Ovary (tissue), 9 donors: ENCODE data around the gene IGHMBP2. TPM values are rescaled to one million over a fixed set of nuclear protein-coding genes. Genes with fewer than 3 reads are reported as not detected.

Experiments used
- DNase-seq, 5 donors: peaks; one replicate each; pipeline ENCODE4 v3.0.0-alpha.2; 2019 to 2020
- H3K27ac ChIP-seq, 2 donors: fragments of 200-600 bp; one replicate each; pipeline versions ENCODE4 v1.5.1 to v1.8.0; 2019 to 2022
- H3K27me3 ChIP-seq: fragments of 200-600 bp; one replicate; pipeline ENCODE4 v1.8.0; 2022
- H3K36me3 ChIP-seq: fragments of 200-600 bp; sonication (generic); one replicate; pipeline ENCODE4 v1.5.1; 2019
- H3K4me1 ChIP-seq: one replicate; pipeline ENCODE4 v1.8.1; 2013; ENCODE audit warnings: mild to moderate bottlenecking, moderate library complexity; ENCODE audit not compliant: insufficient read depth
- H3K4me3 ChIP-seq: fragments of 200-600 bp; sonication (generic); one replicate; pipeline ENCODE4 v1.5.1; 2017
- H3K9me3 ChIP-seq, 2 donors: fragments of 200-600 bp in 1 of 2; sonication (generic) in 1 of 2; one replicate each; pipeline versions ENCODE4 v1.5.1 to v1.8.1; 2013 to 2019; ENCODE audit warnings: mild to moderate bottlenecking in 1 of 2, moderate library complexity in 1 of 2
- EP300 ChIP-seq: sonication (generic); formaldehyde crosslinking; IDR thresholded peaks from one replicate; pipeline ENCODE4 v1.6.1; 2017; ENCODE audit warnings: antibody characterized with exemption
- POLR2A ChIP-seq: fragments of 450-650 bp; IDR thresholded peaks from one replicate; pipeline ENCODE4 v1.6.1; 2017; ENCODE audit warnings: antibody characterized with exemption, mild to moderate bottlenecking, moderate library complexity
- WGBS, 3 donors: extraction: QIAGEN DNeasy Blood & Tissue Kit in 1 of 3; methylation state at CpG; one replicate each; pipeline versions ENCODE4 v1.1.5 to v1.1.7; 2013 to 2017; 5-methylcytosine and 5-hydroxymethylcytosine counted together
- intact Hi-C, 4 donors: fragments of 100-400 bp; cut with DNase I; formaldehyde crosslinking; loops; one replicate each; pipeline versions ENCODE4 v1.11.0 to v1.15.1; 2022 to 2023
- polyA plus RNA-seq, 2 donors: library from polyadenylated mRNA; stranded (reverse); fragments of 200-250 nt in 1 of 2; fragments of 350-450 nt in 1 of 2; fragmentation: Illumina TruSeq in 1 of 2; extraction: RNeasy Lipid Tissue Mini Kit (QIAGEN cat#74804) in 1 of 2; gene quantifications; one replicate each; pipeline ENCODE4 v1.2.3, GENCODE V29; 2013 to 2014
- total RNA-seq, 7 donors: library from RNA; depleted of rRNA in 2 of 7; stranded (reverse); fragments of >200 nt in 2 of 7; fragmentation: NEBNext Ultra II Directional in 3 of 7; extraction: Animal tissue kit (Norgen Biotek cat#: 25700) in 3 of 7; gene quantifications; one replicate each; pipeline versions ENCODE4 v1.1.0 to v1.2.4, GENCODE V29; 2016 to 2023
- TF ChIP-seq, protein P1 (sequence below), 3 donors: fragments of 450-650 bp in 2 of 3; fragments of 200-600 bp in 1 of 3; IDR thresholded peaks; one replicate each; pipeline versions ENCODE4 v1.5.1 to v1.8.0; 2016 to 2022; ENCODE audit warnings: antibody characterized with exemption in 3 of 3, mild to moderate bottlenecking in 1 of 3
- donor health status: DM: no; HTN: no; CAD: no; lungs with moderate emphysema.
- donor health status: DM: no; HTN: no; CAD: no.
- donor health status: Bipolar disorder and iron deficiency.
- donor health status: DM: yes; HTN: yes; CAD: no.
- donor health status: DM: no; HTN: no; CAD: no.
- donor health status: DM: yes; HTN: yes; CAD: no.

Gene IGHMBP2
- total and polyA plus RNA-seq, 9 donors = 8.3 to 18.9 (median 15.9) TPM

DNA sequence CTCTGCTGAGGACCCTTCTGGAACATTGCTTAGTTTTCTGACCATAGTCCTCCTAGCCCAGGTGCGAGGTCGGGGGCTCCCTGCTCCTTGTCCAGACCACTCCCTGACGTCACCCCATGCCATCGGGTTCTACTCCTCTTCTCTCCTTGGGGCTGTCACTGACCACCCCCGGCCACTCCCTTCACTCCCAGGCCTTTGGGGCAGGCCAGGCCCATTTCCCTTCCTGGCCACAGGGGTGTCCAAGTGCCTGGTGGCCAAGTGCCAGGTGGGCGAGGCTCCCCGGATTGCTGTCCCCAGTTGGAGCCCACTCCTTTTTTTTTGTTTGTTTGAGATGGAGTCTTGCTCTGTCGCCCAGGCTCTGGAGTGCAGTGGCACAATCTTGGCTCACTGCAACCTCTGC lies 57.6 kb downstream of the IGHMBP2 start:
- 75 to 78% (median 78%) methylated on average over 8 of the region's 8 CpGs for WGBS, 3 donors
- Histone ChIP-seq H3K27me3 (no peaks in the 10 kb centered on the region), H3K4me3 (no peak overlapping the region), H3K9me3 (no peaks in the 10 kb centered on the region), H3K4me1 (no peaks in the 10 kb centered on the region), H3K36me3 (no peaks in the 10 kb centered on the region), H3K27ac (no peak overlapping the region)
- intact Hi-C loops = no loop called here
- TF ChIP-seq, protein P1, sequence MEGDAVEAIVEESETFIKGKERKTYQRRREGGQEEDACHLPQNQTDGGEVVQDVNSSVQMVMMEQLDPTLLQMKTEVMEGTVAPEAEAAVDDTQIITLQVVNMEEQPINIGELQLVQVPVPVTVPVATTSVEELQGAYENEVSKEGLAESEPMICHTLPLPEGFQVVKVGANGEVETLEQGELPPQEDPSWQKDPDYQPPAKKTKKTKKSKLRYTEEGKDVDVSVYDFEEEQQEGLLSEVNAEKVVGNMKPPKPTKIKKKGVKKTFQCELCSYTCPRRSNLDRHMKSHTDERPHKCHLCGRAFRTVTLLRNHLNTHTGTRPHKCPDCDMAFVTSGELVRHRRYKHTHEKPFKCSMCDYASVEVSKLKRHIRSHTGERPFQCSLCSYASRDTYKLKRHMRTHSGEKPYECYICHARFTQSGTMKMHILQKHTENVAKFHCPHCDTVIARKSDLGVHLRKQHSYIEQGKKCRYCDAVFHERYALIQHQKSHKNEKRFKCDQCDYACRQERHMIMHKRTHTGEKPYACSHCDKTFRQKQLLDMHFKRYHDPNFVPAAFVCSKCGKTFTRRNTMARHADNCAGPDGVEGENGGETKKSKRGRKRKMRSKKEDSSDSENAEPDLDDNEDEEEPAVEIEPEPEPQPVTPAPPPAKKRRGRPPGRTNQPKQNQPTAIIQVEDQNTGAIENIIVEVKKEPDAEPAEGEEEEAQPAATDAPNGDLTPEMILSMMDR (IDR thresholded peaks at IDR 0.05) = no peak
- TF ChIP-seq POLR2A = no peak
- no peak for TF ChIP-seq EP300
- peak in 1 of 5 donors; percentile 33 for DNase-seq

DNA sequence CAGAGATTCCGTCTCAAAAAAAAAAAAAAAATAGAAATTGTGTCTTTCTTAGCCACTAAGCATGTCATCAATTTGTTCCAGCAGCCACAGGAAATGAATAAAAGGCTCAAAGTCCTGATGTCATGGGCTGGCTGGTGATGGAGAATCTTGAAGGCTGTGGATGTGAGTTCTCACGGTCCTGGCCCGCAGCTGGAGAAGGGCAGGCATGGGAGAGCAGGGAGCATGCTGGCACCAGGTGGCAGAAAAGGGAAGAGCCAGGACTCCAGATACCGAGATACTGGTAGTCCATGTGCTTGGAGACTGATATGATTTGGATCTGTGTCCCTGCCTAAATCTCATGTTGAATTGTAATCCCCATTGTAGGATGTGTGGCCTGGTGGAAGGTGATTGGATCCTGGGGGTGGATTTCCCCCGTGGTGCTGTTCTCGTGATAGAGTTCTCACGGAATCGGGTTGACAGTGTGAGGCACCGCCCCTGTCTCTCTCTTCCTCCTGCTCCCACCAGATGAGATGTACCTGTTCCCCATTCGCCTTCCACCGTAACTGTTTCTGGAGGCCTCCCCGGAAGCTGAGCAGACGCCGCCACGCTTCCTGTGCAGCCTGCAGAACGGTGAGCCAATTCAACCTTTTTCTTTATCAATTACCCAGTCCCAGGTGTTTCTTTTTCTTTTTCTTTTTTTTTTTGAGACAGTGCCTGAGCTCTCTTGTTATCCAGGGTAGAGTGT lies 59.0 kb downstream of the IGHMBP2 start:
- Histone ChIP-seq H3K36me3 (no peaks in the 10 kb centered on the region), H3K27me3 (no peaks in the 10 kb centered on the region), H3K9me3 (no peaks in the 10 kb centered on the region), H3K27ac (no peak overlapping the region), H3K4me1 (no peaks in the 10 kb centered on the region), H3K4me3 (no peak overlapping the region)
- 81 to 83% (median 81%) methylated on average over 16 of the region's 16 CpGs for WGBS, 3 donors
- intact Hi-C loops = no loop called here
- no peak for DNase-seq
- TF ChIP-seq POLR2A = no peak
- TF ChIP-seq, protein P1 (IDR thresholded peaks at IDR 0.05) = no peak
- TF ChIP-seq EP300 = no peak

DNA sequence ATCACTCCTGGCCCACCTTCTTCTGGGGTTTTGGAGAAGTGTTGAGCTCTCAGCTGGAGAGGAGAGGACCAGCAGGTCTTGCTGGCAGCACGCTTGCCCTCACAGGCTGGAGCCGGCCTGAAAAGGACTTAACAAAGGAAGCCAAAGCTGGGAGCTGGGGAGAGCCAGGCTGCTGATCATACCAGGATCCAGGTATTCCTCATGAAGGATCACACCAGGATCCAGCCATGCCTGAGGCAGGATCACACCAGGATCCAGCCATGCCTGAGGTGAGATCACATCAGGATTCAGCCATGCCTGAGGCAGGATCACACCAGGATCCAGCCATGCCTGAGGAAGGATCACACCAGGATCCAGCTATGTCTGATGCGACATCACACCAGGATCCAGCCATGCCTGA lies 60.1 kb downstream of the IGHMBP2 start:
- Histone ChIP-seq H3K36me3 (no peaks in the 10 kb centered on the region), H3K4me3 (no peak overlapping the region), H3K9me3 (no peaks in the 10 kb centered on the region), H3K4me1 (no peaks in the 10 kb centered on the region), H3K27ac (no peak overlapping the region), H3K27me3 (no peaks in the 10 kb centered on the region)
- intact Hi-C loops = no loop called here
- TF ChIP-seq, protein P1 (IDR thresholded peaks at IDR 0.05) = no peak
- no peak for DNase-seq
- 81 to 86% (median 84%) methylated on average over 3 of the region's 3 CpGs for WGBS, 3 donors

GRCh38 chr11:68965901-68966853 lies 62.5 kb downstream of the IGHMBP2 start:
- intact Hi-C loops = no loop called here
- no peak for DNase-seq
- no peak for TF ChIP-seq POLR2A
- no peak for TF ChIP-seq EP300
- TF ChIP-seq, protein P1 (IDR thresholded peaks at IDR 0.05) = no peak

More at GRCh38 chr11:68965901-68966853, 62.5 kb downstream of the IGHMBP2 start:
- Histone ChIP-seq H3K36me3 (no peaks in the 10 kb centered on the region), H3K27ac (no peak overlapping the region), H3K4me3 (no peak overlapping the region), H3K27me3 (no peaks in the 10 kb centered on the region), H3K4me1 (no peaks in the 10 kb centered on the region), H3K9me3 (no peaks in the 10 kb centered on the region)
- 85 to 90% (median 86%) methylated on average over 15 of the region's 15 CpGs for WGBS, 3 donors
